ENCODE results near the gene GAB2. TPM values are rescaled to one million over a fixed set of nuclear protein-coding genes. Genes with fewer than 3 reads are reported as not detected.

GAB2 gene
- total and polyA plus RNA-seq, 2 of the 13 experiments (the other 11 are each of a cell fraction or from before 2014, with no cell fraction given): 4.1 to 8.6 TPM

GRCh38 chr11:78416285-78417174 is 1.1 kb downstream of the GAB2 start (continued):
- TF ChIP-seq ZNF580 (CRISPR knock-in tag; IDR thresholded peaks at IDR 0.05; ENCODE audit: borderline replicate concordance, low read depth): peak; percentile 21; the same call in 1 of the 2 replicates
- no peak for TF ChIP-seq XBP1 (CRISPR knock-in tag; IDR thresholded peaks at IDR 0.05)
- no peak for TF ChIP-seq FOXJ3 (CRISPR knock-in tag; IDR thresholded peaks at IDR 0.05; ENCODE audit: borderline replicate concordance)
- no peak for TF ChIP-seq ZNF567 (CRISPR knock-in tag; IDR thresholded peaks at IDR 0.05; ENCODE audit: borderline replicate concordance)
- TF ChIP-seq ZNF180 (CRISPR knock-in tag; IDR thresholded peaks at IDR 0.05; ENCODE audit: borderline replicate concordance, low read depth): no peak
- no peak for TF ChIP-seq ZHX1 (CRISPR knock-in tag; IDR thresholded peaks at IDR 0.05; ENCODE audit: low read depth)
- no peak for TF ChIP-seq FOXP1 (IDR thresholded peaks at IDR 0.05)
- TF ChIP-seq FOXP1 (CRISPR knock-in tag; IDR thresholded peaks at IDR 0.05): 0 out of 2 replicates have a peak, but pooled peaks have one; percentile 24
- peak; percentile 38; the same call in 1 of the 2 replicates for TF ChIP-seq NCOR1 (IDR thresholded peaks at IDR 0.05; ENCODE audit: borderline replicate concordance, low read length)
- peak; percentile 47 for TF ChIP-seq HNF4A (CRISPR knock-in tag; IDR thresholded peaks at IDR 0.05)
- TF ChIP-seq IKZF5 (CRISPR knock-in tag; IDR thresholded peaks at IDR 0.05): no peak
- no peak for TF ChIP-seq ZNF335 (CRISPR knock-in tag; IDR thresholded peaks at IDR 0.05)
- TF ChIP-seq ZNF337 (CRISPR knock-in tag; IDR thresholded peaks at IDR 0.05; ENCODE audit: borderline replicate concordance, low read depth): 0 out of 2 replicates have a peak, but pooled peaks have one; percentile 68
- peak; percentile 72; the same call in 1 of the 2 replicates for TF ChIP-seq ZFP91 (CRISPR knock-in tag; IDR thresholded peaks at IDR 0.05; ENCODE audit: borderline replicate concordance)
- TF ChIP-seq ZNF30 (CRISPR knock-in tag; IDR thresholded peaks at IDR 0.05): no peak
- TF ChIP-seq ZNF850 (CRISPR knock-in tag; conservative IDR thresholded peaks at IDR 0.05): no peak
- peak; percentile 70 for TF ChIP-seq RBM39 (IDR thresholded peaks at IDR 0.05; ENCODE audit: low read depth, low read length, poor library complexity, severe bottlenecking)
- no peak for TF ChIP-seq SCMH1 (CRISPR knock-in tag; IDR thresholded peaks at IDR 0.05; ENCODE audit: borderline replicate concordance)
- no peak for TF ChIP-seq ZNF589 (CRISPR knock-in tag; conservative IDR thresholded peaks at IDR 0.05)
- TF ChIP-seq HIC2 (CRISPR knock-in tag; IDR thresholded peaks at IDR 0.05; ENCODE audit: low read depth): no peak
- no peak for TF ChIP-seq ZNF17 (CRISPR knock-in tag; IDR thresholded peaks at IDR 0.05)
- TF ChIP-seq HNRNPH1 (optimal IDR thresholded peaks at IDR 0.05; ENCODE audit: low read depth, low read length): no peak
